ENCODE measurements around the gene MISP3.

DNA sequence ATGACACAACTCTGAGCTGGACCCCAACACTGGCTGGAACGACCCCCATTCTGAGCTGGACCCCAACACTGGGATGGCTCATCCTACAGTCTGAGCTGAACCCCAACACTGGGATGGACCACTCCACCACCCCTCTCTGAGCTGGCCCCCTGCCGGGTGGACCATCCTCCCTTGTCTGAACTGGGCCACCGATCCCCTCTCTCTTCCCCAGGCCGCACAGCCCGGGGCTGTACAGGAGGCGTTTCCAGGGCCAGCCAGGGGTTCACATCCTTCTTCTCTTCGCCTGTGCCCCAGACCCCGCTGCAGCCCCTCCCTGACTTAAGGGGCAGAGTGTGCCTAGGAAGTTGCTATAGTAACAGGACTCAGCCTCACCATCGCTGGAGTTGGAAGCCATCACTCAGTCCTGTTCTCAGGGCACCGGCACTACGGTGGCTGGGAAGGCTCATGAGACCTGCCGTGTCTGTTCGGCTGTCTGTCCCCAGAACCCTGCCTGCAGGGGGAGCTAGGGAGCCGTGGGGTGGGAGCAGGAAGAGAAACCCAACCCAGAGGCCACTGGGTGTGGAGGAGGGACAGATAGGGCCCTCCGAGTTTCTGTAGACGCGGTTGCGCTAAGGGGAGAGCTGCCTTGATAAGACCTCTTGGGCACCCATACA, 41.3 kb downstream of the MISP3 start:
- TF ChIP-seq, protein P1, sequence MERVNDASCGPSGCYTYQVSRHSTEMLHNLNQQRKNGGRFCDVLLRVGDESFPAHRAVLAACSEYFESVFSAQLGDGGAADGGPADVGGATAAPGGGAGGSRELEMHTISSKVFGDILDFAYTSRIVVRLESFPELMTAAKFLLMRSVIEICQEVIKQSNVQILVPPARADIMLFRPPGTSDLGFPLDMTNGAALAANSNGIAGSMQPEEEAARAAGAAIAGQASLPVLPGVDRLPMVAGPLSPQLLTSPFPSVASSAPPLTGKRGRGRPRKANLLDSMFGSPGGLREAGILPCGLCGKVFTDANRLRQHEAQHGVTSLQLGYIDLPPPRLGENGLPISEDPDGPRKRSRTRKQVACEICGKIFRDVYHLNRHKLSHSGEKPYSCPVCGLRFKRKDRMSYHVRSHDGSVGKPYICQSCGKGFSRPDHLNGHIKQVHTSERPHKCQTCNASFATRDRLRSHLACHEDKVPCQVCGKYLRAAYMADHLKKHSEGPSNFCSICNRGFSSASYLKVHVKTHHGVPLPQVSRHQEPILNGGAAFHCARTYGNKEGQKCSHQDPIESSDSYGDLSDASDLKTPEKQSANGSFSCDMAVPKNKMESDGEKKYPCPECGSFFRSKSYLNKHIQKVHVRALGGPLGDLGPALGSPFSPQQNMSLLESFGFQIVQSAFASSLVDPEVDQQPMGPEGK (CRISPR knock-in tag; IDR thresholded peaks at IDR 0.05; ENCODE audit: borderline replicate concordance), result no peak
- TF ChIP-seq TCF4 (CRISPR knock-in tag; IDR thresholded peaks at IDR 0.05; ENCODE audit: borderline replicate concordance) (no peak), ARNTL (CRISPR knock-in tag; IDR thresholded peaks at IDR 0.05; ENCODE audit: borderline replicate concordance, low read depth) (no peak)
- TF ChIP-seq, protein P2, sequence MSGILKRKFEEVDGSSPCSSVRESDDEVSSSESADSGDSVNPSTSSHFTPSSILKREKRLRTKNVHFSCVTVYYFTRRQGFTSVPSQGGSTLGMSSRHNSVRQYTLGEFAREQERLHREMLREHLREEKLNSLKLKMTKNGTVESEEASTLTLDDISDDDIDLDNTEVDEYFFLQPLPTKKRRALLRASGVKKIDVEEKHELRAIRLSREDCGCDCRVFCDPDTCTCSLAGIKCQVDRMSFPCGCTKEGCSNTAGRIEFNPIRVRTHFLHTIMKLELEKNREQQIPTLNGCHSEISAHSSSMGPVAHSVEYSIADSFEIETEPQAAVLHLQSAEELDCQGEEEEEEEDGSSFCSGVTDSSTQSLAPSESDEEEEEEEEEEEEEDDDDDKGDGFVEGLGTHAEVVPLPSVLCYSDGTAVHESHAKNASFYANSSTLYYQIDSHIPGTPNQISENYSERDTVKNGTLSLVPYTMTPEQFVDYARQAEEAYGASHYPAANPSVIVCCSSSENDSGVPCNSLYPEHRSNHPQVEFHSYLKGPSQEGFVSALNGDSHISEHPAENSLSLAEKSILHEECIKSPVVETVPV (CRISPR knock-in tag; IDR thresholded peaks at IDR 0.05), result no peak

All from SK-N-SH treated with all-trans-retinoic acid at 6 μM for 48 hours (cell line).